GM19193 (cell line): ENCODE measurements around the gene ADAMTSL5.

Experiments
- POLR2A ChIP-seq: IDR thresholded peaks from 4 replicates; pipeline ENCODE4 v1.6.1; 2011; ENCODE audit not compliant: insufficient read depth, insufficient read length; ENCODE audit errors: extremely low read depth

Gene ADAMTSL5

DNA sequence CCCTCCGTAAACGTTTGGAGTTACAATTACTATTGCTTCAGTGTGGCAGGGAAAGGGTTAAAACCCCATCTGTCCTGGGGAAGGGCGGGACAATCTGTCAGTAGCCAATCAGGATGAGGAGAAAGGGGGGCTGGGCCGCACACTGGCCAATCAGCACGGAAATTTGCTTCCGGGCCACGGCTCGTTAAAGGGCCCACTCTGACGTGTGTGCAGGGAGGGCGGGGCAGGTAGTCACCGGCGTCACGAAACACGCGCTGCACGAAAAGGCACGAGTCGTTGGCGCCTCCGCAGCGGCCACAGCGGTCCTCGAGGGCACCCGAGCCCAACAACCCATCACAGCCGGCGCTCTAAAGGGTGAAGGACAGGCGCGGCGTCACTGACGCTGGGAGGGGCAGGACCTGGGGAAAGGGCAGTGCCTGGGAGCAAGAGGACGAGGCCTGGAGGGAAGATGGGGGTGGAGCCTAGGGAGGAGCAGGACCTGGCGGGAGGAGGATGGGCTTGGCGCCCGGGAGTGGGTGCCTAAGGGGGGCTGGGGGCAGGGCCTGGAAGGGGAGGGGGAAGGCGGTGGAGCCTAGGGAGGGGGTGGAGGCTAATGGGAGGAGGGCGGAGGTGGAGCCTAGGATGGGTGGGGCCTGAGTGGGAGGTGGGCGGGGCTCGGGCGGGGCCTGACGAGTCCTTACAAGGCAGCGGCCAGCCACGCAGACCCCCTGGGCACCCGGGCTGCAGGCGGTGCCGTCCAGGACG is 4.9 kb downstream of the ADAMTSL5 start:
- TF ChIP-seq POLR2A, result no peak

- TF ChIP-seq POLR2A, result no peak
Measured at GRCh38 chr19:1507192-1507660, 5.6 kb downstream of the ADAMTSL5 start.

DNA sequence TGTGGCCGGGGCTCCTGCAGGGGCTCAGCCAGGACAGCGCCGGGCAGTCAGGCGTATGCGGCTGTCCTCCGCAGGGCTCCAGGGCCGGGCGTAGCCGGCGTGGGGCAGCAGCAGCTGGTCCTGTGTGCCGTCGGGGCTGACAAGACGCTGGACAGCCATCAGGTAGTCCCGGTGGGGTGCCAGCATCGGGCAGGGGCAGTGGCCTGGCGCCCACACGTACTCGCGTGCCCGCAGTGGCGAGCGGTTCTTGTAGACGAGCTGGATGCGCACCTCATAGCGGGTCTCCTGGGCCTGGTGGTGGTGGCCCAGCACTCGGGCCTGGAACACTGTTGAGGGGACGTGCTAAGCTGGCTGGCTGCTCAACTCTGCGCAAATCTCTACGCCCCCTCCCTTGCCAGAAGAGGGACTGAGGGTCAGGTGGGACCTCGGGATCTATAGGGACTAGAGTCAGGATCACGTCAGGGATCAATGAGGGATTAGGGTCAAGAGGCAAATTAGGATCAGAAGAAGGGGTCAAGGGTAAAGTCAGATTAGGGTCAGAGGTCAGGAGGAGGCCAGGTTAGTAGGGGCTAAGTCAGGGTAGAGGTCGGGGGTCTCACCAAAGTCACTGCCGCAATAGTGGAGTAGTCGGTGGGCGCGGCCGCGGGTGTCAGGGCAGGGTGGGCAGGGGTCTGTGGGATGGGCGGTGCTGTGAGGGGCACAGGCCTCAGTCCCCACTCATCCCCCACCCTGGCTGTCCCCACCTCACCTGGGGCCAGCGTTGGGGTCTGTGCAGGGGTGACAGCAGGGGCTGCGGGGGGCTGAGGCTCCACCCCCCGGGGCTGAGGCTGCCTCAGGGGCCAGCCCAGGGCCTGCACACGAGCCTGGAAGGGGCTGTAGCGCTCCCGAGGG is 6.6 kb downstream of the ADAMTSL5 start:
- no peak for TF ChIP-seq POLR2A

DNA sequence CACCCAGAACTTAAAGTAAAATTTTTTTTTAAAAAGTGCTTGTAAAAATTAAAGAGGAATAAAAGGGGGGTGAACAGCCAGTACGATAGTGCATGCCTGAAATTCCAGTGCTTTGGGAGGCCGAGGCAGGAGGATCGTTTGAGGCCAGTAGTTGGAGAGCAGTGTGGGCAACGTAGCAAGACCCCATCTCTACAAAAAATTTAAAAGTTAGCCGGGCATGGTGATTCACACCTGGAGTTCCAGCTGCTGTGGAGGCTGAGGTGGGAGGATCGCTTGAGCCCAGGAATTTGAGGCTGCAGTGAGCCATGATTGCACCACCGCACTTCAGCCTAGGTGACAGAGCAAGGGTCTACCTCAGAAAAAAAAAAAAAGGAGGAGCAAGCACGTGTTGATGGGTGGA is 7.8 kb downstream of the ADAMTSL5 start:
- TF ChIP-seq POLR2A, result no peak

- no peak for TF ChIP-seq POLR2A
Measured at GRCh38 chr19:1503925-1504773, 8.7 kb downstream of the ADAMTSL5 start.

DNA sequence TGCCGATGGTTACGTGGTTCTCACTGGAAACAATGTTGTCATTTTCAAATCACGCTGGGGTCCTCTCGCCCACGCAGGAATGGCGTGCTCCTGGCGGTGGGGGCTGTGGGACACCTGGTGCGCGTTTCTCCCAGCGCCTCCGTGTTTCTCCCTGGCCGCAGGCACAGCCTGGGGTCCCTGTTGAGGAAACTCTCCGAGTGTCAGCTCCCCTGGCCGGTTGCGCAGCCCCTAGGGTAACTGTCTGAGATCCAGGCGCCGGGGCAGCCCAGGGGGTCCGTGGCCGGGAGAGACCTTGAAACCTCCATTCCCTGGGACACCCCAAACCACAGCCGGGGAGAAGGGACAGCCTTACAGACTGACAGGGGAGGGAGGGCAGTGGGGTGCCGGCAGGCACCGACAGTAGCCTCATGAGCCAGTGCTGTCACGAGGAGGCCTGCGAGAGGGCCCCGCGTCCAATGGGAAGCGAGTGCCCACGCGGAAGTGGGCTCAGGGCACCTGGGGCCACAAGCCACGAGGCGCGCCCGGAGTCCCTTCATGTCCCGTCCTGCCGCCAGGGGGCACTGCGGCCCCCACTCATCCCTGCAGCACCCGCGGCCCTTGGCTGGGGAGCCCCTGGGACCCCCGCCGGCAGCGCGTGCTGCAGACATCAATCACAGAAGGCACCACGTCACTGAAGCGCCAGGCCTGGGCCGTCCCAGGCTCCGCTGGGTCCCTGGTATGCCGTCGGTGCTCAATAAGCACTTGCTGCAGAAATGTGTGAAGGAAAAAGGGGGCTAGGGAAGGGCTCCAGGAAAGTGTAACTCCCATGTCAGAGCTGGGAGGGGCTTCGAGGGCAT is 9.5 kb downstream of the ADAMTSL5 start:
- TF ChIP-seq POLR2A, result no peak

DNA sequence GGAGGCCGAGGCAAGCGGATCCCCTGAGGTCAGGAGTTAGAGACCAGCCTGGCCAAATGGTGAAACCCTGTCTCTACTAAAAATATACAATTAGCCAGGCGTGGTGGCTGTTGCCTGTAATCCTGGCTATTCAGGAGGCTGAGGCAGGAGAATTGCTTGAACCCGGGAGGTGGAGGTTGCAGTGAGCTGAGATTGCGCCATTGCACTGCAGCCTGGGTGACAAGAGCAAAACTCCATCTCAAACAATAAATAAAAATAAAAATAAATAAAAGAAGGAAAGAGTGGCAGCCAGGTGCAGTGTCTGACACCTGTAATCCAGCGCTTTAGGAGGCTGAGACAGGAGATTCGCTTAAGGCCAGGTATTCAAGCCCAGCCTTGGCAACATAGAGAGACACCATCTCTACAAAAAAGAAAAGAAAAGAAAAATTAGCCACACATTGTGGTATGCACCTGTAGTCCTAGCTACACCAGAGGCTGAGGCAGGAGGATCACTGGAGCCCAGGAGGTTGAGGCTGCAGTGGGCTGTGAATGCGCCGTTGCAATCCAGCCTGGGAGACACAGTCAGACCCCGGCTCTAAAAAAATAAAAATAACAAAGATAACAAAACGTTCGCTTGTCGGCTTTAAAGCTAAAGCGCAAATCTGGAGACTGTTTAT is 10.3 kb downstream of the ADAMTSL5 start:
- no peak for TF ChIP-seq POLR2A

- TF ChIP-seq POLR2A, result no peak
Measured at GRCh38 chr19:1501200-1501595, 11.6 kb downstream of the ADAMTSL5 start.

DNA sequence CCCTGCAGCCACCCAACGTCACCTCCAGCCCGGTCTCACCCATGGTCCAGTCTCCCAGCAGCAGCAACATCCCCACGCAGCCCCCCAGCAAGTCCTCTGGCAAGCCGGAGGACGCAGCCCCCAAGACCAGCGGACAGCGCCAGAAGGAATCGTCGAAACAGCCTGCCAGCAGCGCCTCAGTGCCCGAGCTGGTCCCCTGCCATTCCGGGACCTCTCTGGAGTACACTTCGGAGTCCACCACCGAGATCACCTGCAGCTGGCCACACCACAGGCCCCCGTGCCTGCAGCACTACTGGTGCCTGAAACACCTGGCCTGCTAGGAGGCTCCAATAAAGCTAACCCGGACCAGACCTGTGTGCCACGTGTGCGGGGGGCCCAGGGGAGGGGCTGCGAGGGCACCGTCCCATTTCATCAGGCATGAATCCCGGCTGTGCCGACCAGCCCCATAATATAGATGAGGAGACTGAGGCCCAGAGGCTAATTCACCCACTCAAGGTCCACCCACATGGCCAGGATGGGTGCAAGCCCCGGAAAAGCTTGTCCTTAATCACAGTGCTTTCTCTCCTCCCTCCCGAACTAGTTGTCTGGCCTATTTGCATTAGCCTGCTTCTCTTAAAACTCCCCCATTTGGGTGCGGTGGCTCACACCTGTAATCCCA is 15.1 kb downstream of the ADAMTSL5 start:
- TF ChIP-seq POLR2A, result no peak

GRCh38 chr19:1496714-1497577 is 15.9 kb downstream of the ADAMTSL5 start:
- TF ChIP-seq POLR2A, result no peak

DNA sequence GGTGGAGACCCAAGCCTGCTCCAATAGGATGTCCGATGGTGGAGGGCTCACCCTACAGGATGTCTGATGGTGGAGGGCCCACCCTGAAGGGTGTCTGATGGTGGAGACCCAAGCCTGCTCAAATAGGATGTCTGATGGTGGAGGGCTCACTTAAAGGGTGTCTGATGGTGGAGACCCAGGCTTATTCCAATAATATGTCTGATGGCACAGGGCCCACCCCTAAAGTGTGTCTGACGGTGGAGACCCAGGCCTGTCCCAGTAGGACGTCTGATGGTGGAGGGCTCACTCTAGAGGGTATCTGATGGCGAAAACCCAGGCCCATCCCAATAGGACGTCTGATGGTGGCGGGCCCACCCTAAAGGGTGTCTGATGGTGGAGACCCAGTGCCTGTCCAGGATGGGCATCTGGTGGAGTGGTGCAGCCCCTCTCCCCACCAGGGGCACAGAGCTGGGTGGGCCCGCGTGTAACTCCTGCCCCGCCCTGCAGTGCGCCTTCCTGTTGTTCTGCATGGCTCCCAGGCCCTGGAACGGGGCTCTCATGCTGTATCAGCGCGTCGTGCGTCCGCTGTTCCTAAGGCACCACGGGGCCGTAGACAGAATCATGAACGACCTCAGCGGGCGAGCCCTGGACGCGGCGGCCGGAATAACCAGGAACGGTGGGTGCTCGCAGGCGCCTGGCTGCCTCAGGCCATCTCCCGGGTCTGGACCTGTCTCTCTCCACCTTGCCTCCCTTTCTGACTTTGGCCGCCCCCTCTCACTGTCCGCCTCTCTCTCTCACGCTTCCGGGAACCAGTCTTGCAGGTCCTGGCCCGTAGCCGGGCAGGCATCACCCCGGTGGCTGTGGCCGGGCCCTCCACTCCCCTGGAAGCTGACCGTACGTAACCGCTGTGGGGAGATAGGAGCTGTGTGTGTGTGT is 16.8 kb downstream of the ADAMTSL5 start:
- TF ChIP-seq POLR2A, result no peak

- TF ChIP-seq POLR2A, result no peak
Measured at GRCh38 chr19:1495051-1495798, 17.6 kb downstream of the ADAMTSL5 start.
